Kidney (tissue), 14 donors: Measurements from ENCODE around the gene RBCK1. TPM values are rescaled to one million over a fixed set of nuclear protein-coding genes. Genes with fewer than 3 reads are reported as not detected.
"Not testable (repeated sequence)": the region's sequence is repeated elsewhere in the genome, so short reads cannot be mapped to it uniquely, and the experiment has no call there.

Experiments
- DNase-seq, 5 donors: peaks; one replicate each; pipeline ENCODE4 v3.0.0-alpha.2; 2013 to 2020
- FAIRE-seq: peaks from 2 replicates; lab custom pipeline; 2012; peaks lifted over from hg19 to GRCh38; lab: Jason Lieb, UNC
- H3K27ac ChIP-seq, 2 donors: one replicate each; pipeline ENCODE4 v1.7.0; 2013; ENCODE audit warnings: low read depth in 2 of 2, low read length in 2 of 2, inconsistent platforms in 1 of 2
- H3K27me3 ChIP-seq: one replicate; pipeline ENCODE4 v1.7.1; 2013; ENCODE audit warnings: low read length, inconsistent platforms; ENCODE audit not compliant: control insufficient read depth, insufficient read depth
- H3K36me3 ChIP-seq, 3 donors: one replicate each; pipeline versions ENCODE4 v1.7.0 to v1.7.1; 2013; ENCODE audit warnings: low read length in 3 of 3, control low read depth in 1 of 3, inconsistent platforms in 1 of 3; ENCODE audit not compliant: insufficient read depth in 3 of 3, control insufficient read depth in 2 of 3
- H3K4me1 ChIP-seq, 3 donors: one replicate each; pipeline versions ENCODE4 v1.7.0 to v1.7.1; 2013; ENCODE audit warnings: low read length in 3 of 3, inconsistent platforms in 1 of 3, low read depth in 1 of 3; ENCODE audit not compliant: control insufficient read depth in 2 of 3, insufficient read depth in 2 of 3
- H3K4me3 ChIP-seq, 3 donors: one replicate each; pipeline versions ENCODE4 v1.7.0 to v1.8.1; 2013; ENCODE audit warnings: low read length in 3 of 3, control low read depth in 1 of 3, inconsistent platforms in 1 of 3
- H3K9ac ChIP-seq, 3 donors: one replicate each; pipeline versions ENCODE4 v1.7.0 to v1.7.1; 2013; ENCODE audit warnings: low read length in 3 of 3, control low read depth in 1 of 3, inconsistent platforms in 1 of 3
- H3K9me3 ChIP-seq, 3 donors: one replicate each; pipeline versions ENCODE4 v1.7.0 to v1.7.1; 2013; ENCODE audit warnings: low read length in 3 of 3, control low read depth in 1 of 3, inconsistent platforms in 1 of 3; ENCODE audit not compliant: control insufficient read depth in 2 of 3, insufficient read depth in 1 of 3
- intact Hi-C: fragments of 100-400 bp; cut with DNase I; formaldehyde crosslinking; loops from one replicate; pipeline ENCODE4 v1.11.1; 2022
- polyA plus RNA-seq: library from polyadenylated mRNA; stranded (reverse); fragments of 350-450 nt; fragmentation: Illumina TruSeq; extraction: RNeasy Lipid Tissue Mini Kit (QIAGEN cat#74804); gene quantifications from one replicate; pipeline ENCODE4 v1.2.3, GENCODE V29; 2014; ENCODE audit warnings: low read depth, low replicate concordance; ENCODE audit not compliant: insufficient read depth
- total RNA-seq: library from RNA; stranded (reverse); fragmentation: NEBNext Ultra II Directional; extraction: Animal tissue kit (Norgen Biotek cat#: 25700); gene quantifications from one replicate; pipeline ENCODE4 v1.2.1, GENCODE V29; 2021
- TF ChIP-seq, protein P1 (sequence below): IDR thresholded peaks from 3 replicates; pipeline ENCODE4 v1.5.1; 2012; ENCODE audit warnings: mild to moderate bottlenecking, moderate library complexity, borderline replicate concordance; ENCODE audit not compliant: insufficient read depth; ENCODE audit errors: extremely low read depth
- donor health status: control.
- donor health status: control.
- donor health status: control.
- donor health status: control.
- donor health status: control.
- donor health status: DM: yes; HTN: yes; CAD: no.
- donor health status: Normal renal cell carcinoma (clear cell type).

The RBCK1 gene
- total and polyA plus RNA-seq, 2 donors from 2014 or later: 73.0 to 93.6 TPM

DNA sequence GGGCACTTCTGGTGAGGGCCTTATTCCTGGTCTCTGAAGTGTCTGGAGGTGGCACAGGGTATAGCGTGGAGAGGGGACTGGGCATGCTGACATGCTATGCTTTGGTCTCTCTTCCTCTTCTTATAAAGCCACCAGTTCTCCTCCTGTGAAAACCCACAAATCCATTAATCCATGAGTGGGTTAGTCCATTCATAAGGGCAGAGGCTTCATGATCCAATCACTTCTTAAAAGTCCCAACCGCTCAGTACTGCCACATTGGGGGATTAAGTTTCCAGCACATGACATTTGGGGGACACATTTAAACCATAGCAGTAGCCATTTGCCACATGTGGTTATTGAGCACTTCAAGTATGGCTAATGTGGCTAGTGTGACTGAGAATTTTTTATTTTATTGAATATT lies 31.3 kb upstream of the RBCK1 start:
- DNase-seq: no peak
- Histone ChIP-seq H3K36me3 (no peaks in the 10 kb centered on the region), H3K9me3 (no peaks in the 10 kb centered on the region), H3K4me3 (no peak overlapping the region), H3K27ac (no peak overlapping the region), H3K4me1 (peaks cover 0 to 9% (median 2%) of the 10 kb centered on the region in 3 donors), H3K9ac (no peak overlapping the region), H3K27me3 (no peaks in the 10 kb centered on the region)
- TF ChIP-seq, protein P1, sequence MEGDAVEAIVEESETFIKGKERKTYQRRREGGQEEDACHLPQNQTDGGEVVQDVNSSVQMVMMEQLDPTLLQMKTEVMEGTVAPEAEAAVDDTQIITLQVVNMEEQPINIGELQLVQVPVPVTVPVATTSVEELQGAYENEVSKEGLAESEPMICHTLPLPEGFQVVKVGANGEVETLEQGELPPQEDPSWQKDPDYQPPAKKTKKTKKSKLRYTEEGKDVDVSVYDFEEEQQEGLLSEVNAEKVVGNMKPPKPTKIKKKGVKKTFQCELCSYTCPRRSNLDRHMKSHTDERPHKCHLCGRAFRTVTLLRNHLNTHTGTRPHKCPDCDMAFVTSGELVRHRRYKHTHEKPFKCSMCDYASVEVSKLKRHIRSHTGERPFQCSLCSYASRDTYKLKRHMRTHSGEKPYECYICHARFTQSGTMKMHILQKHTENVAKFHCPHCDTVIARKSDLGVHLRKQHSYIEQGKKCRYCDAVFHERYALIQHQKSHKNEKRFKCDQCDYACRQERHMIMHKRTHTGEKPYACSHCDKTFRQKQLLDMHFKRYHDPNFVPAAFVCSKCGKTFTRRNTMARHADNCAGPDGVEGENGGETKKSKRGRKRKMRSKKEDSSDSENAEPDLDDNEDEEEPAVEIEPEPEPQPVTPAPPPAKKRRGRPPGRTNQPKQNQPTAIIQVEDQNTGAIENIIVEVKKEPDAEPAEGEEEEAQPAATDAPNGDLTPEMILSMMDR: no peak
- FAIRE-seq: no peak
- intact Hi-C loops: no loop called here

DNA sequence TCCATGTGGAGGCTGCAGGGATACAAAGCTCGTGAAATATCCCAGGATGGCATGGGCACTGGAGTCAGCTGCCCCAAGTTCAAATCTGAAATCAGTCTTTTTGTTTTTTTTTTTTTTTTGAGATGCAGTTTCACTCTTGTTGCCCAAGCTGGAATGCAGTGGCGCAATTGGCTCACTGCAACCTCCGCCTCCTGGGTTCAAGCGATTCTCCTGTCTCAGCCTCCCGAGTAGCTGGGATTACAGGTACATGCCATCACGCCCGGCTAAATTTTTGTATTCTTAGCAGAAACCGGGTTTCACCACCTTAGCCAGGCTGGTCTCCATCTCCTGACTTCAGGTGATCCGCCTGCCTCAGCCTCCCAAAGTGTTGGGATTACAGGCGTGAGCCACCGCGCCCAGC lies 30.5 kb upstream of the RBCK1 start:
- FAIRE-seq, intact Hi-C loops, H3K27me3 ChIP-seq, H3K4me1 ChIP-seq, DNase-seq, H3K9ac ChIP-seq, H3K36me3 ChIP-seq, H3K27ac ChIP-seq, H3K4me3 ChIP-seq, H3K9me3 ChIP-seq: not testable (repeated sequence)

DNA sequence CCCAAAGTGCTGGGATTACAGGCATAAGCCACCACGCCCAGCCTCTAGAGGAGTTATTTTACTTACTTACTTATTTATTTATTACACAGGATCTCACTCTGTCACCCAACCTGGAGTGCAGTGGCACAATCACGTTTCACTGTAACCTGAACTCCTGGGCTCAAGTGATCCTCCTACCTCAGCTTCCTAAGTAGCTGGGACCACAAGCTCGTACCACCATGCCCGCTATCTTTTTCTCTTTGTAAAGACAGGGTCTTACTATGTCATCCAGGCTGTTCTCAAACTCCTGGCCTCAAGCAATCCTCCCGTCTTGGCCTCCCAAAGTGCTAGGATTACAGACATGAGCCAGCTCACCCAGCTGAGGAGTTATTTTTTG lies 29.1 kb upstream of the RBCK1 start:
- Histone ChIP-seq H3K9me3 (no peaks in the 10 kb centered on the region), H3K4me3 (no peak overlapping the region), H3K9ac (no peak overlapping the region), H3K4me1 (no peaks in the 10 kb centered on the region), H3K36me3 (no peaks in the 10 kb centered on the region), H3K27me3 (no peaks in the 10 kb centered on the region), H3K27ac (no peak overlapping the region)
- FAIRE-seq (no peak), DNase-seq (no peak)
- TF ChIP-seq, protein P1: no peak
- intact Hi-C loops: no loop called here

DNA sequence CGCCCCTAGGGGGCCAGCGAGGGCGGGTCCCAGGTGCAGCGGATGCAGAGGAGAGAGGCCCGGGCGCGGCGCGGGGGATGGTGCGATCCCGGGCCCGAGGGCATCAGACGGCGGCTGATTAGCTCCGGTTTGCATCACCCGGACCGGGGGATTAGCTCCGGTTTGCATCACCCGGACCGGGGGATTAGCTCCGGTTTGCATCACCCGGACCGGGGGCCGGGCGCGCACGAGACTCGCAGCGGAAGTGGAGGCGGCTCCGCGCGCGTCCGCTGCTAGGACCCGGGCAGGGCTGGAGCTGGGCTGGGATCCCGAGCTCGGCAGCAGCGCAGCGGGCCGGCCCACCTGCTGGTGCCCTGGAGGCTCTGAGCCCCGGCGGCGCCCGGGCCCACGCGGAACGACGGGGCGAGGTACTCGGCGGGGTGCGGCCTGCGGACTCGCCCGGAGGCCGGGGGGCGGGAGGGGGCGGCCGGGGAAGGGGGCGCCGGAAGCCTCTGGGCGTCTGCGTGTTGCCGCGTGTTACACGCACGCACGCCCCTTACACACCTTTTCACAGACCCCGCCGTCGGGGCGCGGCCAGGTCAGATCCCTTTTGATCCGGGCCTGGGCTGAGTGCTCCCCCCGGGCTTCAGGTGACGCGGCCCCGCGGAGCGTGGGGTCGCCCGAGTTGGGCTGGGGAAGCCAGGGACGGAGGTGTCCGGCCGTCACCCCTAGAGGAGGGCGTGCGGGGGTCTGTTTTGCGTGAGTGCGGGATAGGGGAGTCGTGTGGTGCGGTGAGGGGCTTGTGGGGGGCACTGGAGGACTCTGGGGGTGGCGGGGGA lies 27.1 kb upstream of the RBCK1 start:
- peak; percentile 41 to 89 (median 65) for DNase-seq
- H3K27ac ChIP-seq: no peak overlapping the region
- H3K9ac ChIP-seq: no peak overlapping the region
- no peak for FAIRE-seq
- peak overlapping the region in 1 of 3 donors; percentile 44 for H3K4me3 ChIP-seq
- H3K4me1 ChIP-seq: no peaks in the 10 kb centered on the region
- H3K27me3 ChIP-seq: no peaks in the 10 kb centered on the region
- no peaks in the 10 kb centered on the region for H3K36me3 ChIP-seq
- intact Hi-C loops: no loop called here
- TF ChIP-seq, protein P1: no peak
- no peaks in the 10 kb centered on the region for H3K9me3 ChIP-seq
